Smooth muscle cell (in vitro differentiated cells): ENCODE measurements around the gene DNAAF6. TPM values are rescaled to one million over a fixed set of nuclear protein-coding genes. Genes with fewer than 3 reads are reported as not detected.

Experiments
- DNase-seq: peaks from one replicate; lab custom pipeline; 2025; ENCODE audit not compliant: unreplicated experiment; lab: John Stamatoyannopoulos, UW
- H2AFZ ChIP-seq: fragments of 200-600 bp; sonication (generic); 2 replicates; pipeline ENCODE4 v1.6.0; 2016; ENCODE audit warnings: antibody characterized with exemption, low read depth, mild to moderate bottlenecking
- H3F3A ChIP-seq: fragments of 200-600 bp; sonication (generic); 2 replicates; pipeline ENCODE4 v1.6.0; 2017; ENCODE audit warnings: antibody characterized with exemption, low read depth
- H3K27ac ChIP-seq: fragments of 200-600 bp; sonication (generic); 2 replicates; pipeline ENCODE4 v1.5.1; 2016; ENCODE audit warnings: low read depth, mild to moderate bottlenecking
- H3K27me3 ChIP-seq: fragments of 200-600 bp; sonication (generic); 2 replicates; pipeline ENCODE4 v1.6.1; 2016; ENCODE audit warnings: low read depth, mild to moderate bottlenecking
- H3K36me3 ChIP-seq: fragments of 200-600 bp; sonication (generic); 2 replicates; pipeline ENCODE4 v1.5.1; 2016; ENCODE audit warnings: low read depth
- H3K4me1 ChIP-seq: fragments of 200-600 bp; sonication (generic); 2 replicates; pipeline ENCODE4 v1.5.1; 2016; ENCODE audit warnings: low read depth
- H3K4me2 ChIP-seq: fragments of 200-600 bp; sonication (generic); 2 replicates; pipeline ENCODE4 v1.6.0; 2016; ENCODE audit warnings: mild to moderate bottlenecking
- H3K4me3 ChIP-seq: fragments of 200-600 bp; sonication (generic); 2 replicates; pipeline ENCODE4 v1.5.1; 2016; ENCODE audit warnings: mild to moderate bottlenecking
- H3K79me2 ChIP-seq: fragments of 200-600 bp; sonication (generic); 2 replicates; pipeline ENCODE4 v1.6.0; 2016; ENCODE audit warnings: low read depth, mild to moderate bottlenecking
- H3K9ac ChIP-seq: fragments of 200-600 bp; sonication (generic); 2 replicates; pipeline ENCODE4 v1.6.0; 2016; ENCODE audit warnings: low read depth
- H3K9me3 ChIP-seq: fragments of 200-600 bp; sonication (generic); replicated peaks from 2 replicates; pipeline ENCODE4 v1.5.1; 2016; ENCODE audit warnings: low read depth
- H4K20me1 ChIP-seq: fragments of 200-600 bp; sonication (generic); 2 replicates; pipeline ENCODE4 v1.6.0; 2016; ENCODE audit warnings: low read depth
- WGBS: methylation state at CpG from one replicate; pipeline ENCODE4 v1.1.7; 2016; ENCODE audit warnings: low lambda C conversion rate; 5-methylcytosine and 5-hydroxymethylcytosine counted together
- polyA plus RNA-seq: library from polyadenylated mRNA; unstranded; fragments of >200 nt; fragmentation: Nextera tagmentation; extraction: Ambion mirVana; gene quantifications from 2 replicates; pipeline ENCODE4 v1.2.1, GENCODE V29; 2016
- small RNA-seq: library from RNA; depleted of rRNA; stranded (forward); fragments of <200 nt; gene quantifications from one replicate; pipeline ENCODE3, GENCODE V24; 2014
- total RNA-seq: library from RNA; depleted of rRNA; stranded (reverse); fragments of >200 nt; gene quantifications from 2 replicates; pipeline ENCODE4 v1.2.3, GENCODE V29; 2014
- TF ChIP-seq, protein P1 (sequence below): fragments of 200-600 bp; sonication (generic); IDR thresholded peaks from 2 replicates; pipeline ENCODE4 v1.5.1; 2017; ENCODE audit warnings: borderline replicate concordance, mild to moderate bottlenecking, antibody characterized with exemption; ENCODE audit not compliant: insufficient read depth, poor library complexity, severe bottlenecking

Gene DNAAF6
- total and polyA plus RNA-seq, 2 experiments from 2014 or later = not detected

DNA sequence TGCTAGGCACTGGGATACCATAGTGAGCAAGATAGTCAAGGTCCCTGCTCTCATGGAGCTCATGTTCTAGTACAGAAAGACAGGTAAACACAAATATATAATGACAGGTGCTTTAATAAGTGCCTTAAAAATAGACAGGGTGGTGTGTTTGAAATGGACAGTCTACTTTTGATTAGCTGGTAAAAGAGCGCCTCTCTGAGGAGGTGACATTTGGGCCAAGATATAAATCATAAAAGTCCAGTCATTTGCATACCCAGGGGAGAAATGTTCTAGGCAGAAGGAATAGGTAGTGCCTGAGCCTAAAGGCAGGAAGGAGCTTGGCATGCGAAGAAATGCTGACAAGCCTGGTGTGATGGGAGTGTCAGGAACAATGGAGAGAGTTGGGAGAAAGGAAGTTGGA, 83.6 kb downstream of the DNAAF6 start:
- no peak overlapping the region for H3K4me2 ChIP-seq
- TF ChIP-seq, protein P1, sequence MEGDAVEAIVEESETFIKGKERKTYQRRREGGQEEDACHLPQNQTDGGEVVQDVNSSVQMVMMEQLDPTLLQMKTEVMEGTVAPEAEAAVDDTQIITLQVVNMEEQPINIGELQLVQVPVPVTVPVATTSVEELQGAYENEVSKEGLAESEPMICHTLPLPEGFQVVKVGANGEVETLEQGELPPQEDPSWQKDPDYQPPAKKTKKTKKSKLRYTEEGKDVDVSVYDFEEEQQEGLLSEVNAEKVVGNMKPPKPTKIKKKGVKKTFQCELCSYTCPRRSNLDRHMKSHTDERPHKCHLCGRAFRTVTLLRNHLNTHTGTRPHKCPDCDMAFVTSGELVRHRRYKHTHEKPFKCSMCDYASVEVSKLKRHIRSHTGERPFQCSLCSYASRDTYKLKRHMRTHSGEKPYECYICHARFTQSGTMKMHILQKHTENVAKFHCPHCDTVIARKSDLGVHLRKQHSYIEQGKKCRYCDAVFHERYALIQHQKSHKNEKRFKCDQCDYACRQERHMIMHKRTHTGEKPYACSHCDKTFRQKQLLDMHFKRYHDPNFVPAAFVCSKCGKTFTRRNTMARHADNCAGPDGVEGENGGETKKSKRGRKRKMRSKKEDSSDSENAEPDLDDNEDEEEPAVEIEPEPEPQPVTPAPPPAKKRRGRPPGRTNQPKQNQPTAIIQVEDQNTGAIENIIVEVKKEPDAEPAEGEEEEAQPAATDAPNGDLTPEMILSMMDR = no peak
- no peak overlapping the region for H3K27ac ChIP-seq
- no peaks in the 10 kb centered on the region for H3K36me3 ChIP-seq
- H3K79me2 ChIP-seq = no peaks in the 10 kb centered on the region
- H3K27me3 ChIP-seq = no peaks in the 10 kb centered on the region
- 88% methylated on average over 2 of the region's 2 CpGs for WGBS
- no peaks in the 10 kb centered on the region for H3K9me3 ChIP-seq
- H3K4me3 ChIP-seq = no peak overlapping the region
- H4K20me1 ChIP-seq = no peaks in the 10 kb centered on the region
- no peak overlapping the region for H2AFZ ChIP-seq
- H3K4me1 ChIP-seq = no peaks in the 10 kb centered on the region
- no peaks in the 10 kb centered on the region for H3F3A ChIP-seq
- H3K9ac ChIP-seq = no peak overlapping the region
- no peak for DNase-seq

DNA sequence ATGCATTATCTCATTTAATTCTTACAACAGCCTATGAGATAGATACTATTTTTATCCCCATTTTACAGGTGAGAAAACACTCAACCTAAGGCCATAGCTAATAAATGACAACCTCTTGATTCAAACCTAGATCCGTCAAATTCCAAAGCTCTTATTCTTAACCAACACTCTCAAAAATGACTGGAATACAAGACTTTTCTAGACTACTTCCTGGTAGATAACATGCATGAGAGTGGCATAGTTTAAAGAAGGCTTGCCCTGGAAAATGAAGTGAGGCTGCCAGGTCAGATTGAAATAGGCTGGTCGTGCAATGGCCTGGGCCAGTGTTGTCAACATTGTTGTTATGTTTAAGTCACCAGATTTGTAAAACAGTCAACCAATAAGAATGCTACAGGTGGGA, 86.6 kb downstream of the DNAAF6 start:
- H3K4me1 ChIP-seq = no peaks in the 10 kb centered on the region
- no peak overlapping the region for H3K4me2 ChIP-seq
- H3F3A ChIP-seq = no peaks in the 10 kb centered on the region
- H4K20me1 ChIP-seq = no peaks in the 10 kb centered on the region
- no peak overlapping the region for H3K4me3 ChIP-seq
- H3K79me2 ChIP-seq = no peaks in the 10 kb centered on the region
- no peak overlapping the region for H3K27ac ChIP-seq
- 71% methylated on average over 2 of the region's 2 CpGs for WGBS
- no peaks in the 10 kb centered on the region for H3K9me3 ChIP-seq
- DNase-seq = no peak
- H2AFZ ChIP-seq = no peak overlapping the region
- H3K9ac ChIP-seq = no peak overlapping the region
- no peaks in the 10 kb centered on the region for H3K36me3 ChIP-seq
- TF ChIP-seq, protein P1 = no peak
- no peaks in the 10 kb centered on the region for H3K27me3 ChIP-seq

Small RNA genes lying within 50 kb of the gene (small RNA-seq; reads per million reads assigned to genes)
- not detected for gene RF00019

Other genes with a start within 250 kb of the DNAAF6 start
- gene MORC4, start 206.4 kb upstream of the DNAAF6 start, total RNA-seq = 33.8 and 38.6 TPM in 2 replicates
- gene MORC4, start 206.4 kb upstream of the DNAAF6 start, polyA plus RNA-seq = 22.9 and 27.1 TPM in 2 replicates
- gene RBM41, start 87.8 kb upstream of the DNAAF6 start, total RNA-seq = 12.1 TPM in 2 replicates
- 6.5 and 13.8 TPM in 2 replicates for gene RBM41, start 87.8 kb upstream of the DNAAF6 start, polyA plus RNA-seq
- gene NUP62CL, start 178 bp upstream of the DNAAF6 start, total RNA-seq = 0.90 and 2.2 TPM in 2 replicates
- 0.74 TPM in 1 of 2 replicates, not detected in the other for gene NUP62CL, start 178 bp upstream of the DNAAF6 start, polyA plus RNA-seq
- not detected in 2 replicates for gene FRMPD3, start 243.0 kb downstream of the DNAAF6 start, total RNA-seq
- not detected in 2 replicates for gene FRMPD3, start 243.0 kb downstream of the DNAAF6 start, polyA plus RNA-seq